C4-2B (cell line): ENCODE data around the gene PTPRT.

Source experiments
- H3K27ac ChIP-seq: fragments of 450-650 bp; 2 replicates; pipeline ENCODE4 v1.5.1; 2017
- ZFX ChIP-seq: fragments of 450-650 bp; IDR thresholded peaks from 2 replicates; pipeline ENCODE4 v1.6.1; 2017
- TF ChIP-seq, protein P1 (sequence below): fragments of 450-650 bp; conservative IDR thresholded peaks from 2 replicates; pipeline ENCODE4 v1.5.1; 2017; ENCODE audit warnings: mild to moderate bottlenecking

The PTPRT gene

DNA sequence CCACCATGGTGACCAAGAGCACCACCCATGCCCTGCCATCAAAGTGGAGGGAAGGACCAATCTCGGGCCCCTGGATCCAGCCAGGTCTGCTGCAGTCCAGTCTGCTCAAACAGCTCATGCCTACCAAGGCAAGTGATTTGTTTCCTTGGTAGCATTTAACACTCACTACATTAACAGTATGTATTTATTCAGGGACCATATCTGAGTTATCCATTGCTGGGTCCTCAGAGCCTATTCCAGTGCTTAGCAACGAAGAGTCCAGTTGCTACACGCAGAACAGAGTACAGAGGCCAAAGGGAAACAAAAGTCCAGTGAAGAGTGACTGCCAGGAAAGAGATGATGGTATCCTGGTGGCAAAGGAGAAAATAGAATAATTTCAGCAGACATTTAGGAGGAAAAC lies 352.2 kb downstream of the PTPRT start:
- TF ChIP-seq ZFX = no peak
- TF ChIP-seq, protein P1, sequence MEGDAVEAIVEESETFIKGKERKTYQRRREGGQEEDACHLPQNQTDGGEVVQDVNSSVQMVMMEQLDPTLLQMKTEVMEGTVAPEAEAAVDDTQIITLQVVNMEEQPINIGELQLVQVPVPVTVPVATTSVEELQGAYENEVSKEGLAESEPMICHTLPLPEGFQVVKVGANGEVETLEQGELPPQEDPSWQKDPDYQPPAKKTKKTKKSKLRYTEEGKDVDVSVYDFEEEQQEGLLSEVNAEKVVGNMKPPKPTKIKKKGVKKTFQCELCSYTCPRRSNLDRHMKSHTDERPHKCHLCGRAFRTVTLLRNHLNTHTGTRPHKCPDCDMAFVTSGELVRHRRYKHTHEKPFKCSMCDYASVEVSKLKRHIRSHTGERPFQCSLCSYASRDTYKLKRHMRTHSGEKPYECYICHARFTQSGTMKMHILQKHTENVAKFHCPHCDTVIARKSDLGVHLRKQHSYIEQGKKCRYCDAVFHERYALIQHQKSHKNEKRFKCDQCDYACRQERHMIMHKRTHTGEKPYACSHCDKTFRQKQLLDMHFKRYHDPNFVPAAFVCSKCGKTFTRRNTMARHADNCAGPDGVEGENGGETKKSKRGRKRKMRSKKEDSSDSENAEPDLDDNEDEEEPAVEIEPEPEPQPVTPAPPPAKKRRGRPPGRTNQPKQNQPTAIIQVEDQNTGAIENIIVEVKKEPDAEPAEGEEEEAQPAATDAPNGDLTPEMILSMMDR = no peak
- no peak overlapping the region for H3K27ac ChIP-seq

DNA sequence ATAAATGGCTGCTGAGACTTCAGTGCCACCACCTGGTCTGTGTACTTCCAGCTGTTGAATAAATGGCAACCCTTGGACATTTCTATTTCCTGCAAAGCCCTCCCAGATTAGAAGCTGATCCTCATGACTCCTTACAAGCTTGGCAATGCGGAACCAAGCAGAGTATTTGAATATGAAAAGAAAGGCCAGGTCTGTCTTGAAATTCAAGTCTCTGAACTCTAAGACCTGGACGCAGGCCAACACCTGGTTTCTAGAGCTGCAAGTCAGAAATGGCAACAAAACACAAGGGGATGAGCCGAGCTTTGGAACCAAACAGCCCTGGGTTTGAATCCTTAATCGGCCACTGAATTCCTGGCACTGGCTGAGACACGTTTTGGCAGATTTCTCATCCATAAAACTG lies 353.4 kb downstream of the PTPRT start:
- H3K27ac ChIP-seq = no peak overlapping the region
- TF ChIP-seq, protein P1 = no peak
- no peak for TF ChIP-seq ZFX

DNA sequence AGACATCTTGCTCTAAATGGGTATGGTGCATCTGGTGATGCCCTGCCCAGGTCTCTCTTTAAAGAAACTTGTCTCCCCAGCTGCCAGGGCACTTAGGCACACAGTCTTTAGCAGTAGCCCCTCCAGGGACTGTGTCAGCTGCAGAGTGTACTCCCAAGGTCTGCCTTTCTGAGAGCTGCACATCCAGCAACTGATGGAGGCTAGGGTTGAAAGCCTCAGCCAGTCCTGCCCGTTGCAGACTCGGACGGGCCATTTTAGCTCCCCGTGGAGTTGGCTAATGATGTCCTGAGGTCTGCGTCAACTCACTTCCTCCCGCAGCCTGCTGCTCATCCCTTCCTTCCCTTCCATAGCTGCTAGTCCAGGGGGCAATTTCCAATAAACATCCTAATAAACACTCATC lies 381.8 kb downstream of the PTPRT start:
- TF ChIP-seq, protein P1 = no peak
- no peak for TF ChIP-seq ZFX
- H3K27ac ChIP-seq = no peak overlapping the region

DNA sequence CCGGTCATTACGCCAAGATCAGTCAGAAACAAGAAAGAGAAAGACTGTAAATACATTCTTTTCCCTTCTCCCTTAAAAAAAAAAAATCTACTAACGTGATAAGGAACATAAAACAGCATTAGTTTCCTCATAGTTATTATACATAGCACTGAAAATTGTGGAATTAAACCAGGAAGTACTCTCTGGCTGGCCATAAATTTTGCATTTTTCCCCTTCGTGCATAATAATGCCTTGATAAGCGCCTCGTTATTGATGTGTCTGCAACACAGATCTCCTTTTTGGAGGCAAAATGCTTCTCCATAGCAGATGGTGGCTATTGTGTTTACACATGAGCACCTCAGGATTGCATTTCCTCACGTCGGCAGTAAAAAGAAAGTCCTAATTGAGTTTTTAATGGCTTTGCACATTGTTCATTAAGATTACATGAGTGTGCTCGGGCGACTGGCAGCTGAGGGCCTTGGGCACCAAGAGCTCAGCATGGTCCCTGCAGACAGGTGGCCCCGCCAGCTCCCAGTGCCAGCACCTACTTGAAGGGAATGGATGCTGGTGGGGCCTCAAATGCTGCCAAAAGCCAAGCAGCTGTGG lies 394.5 kb downstream of the PTPRT start:
- no peak for TF ChIP-seq ZFX
- TF ChIP-seq, protein P1 = no peak

DNA sequence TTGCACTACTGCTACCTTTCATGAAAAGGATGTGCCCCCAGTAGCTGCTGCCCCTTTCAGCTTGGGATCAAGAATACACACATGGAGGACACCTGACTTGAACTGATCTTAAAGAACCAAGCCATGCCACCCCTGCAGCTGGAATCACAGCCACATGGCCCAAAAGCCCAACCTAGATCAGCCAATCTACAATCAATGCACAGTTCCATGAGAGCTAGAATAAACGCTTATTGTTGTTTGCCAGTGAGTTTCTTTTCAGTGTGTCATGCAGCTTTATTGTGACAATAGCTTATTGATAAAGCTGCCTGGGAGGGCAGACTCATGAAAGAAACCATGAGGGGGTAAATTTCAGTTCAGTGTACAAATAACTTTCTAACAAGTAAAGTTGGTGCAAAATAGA lies 397.7 kb downstream of the PTPRT start:
- TF ChIP-seq, protein P1 = no peak
- TF ChIP-seq ZFX = no peak
- H3K27ac ChIP-seq = no peak overlapping the region

More for the DNA sequence above, 394.5 kb downstream of the PTPRT start:
- H3K27ac ChIP-seq = no peak overlapping the region

DNA sequence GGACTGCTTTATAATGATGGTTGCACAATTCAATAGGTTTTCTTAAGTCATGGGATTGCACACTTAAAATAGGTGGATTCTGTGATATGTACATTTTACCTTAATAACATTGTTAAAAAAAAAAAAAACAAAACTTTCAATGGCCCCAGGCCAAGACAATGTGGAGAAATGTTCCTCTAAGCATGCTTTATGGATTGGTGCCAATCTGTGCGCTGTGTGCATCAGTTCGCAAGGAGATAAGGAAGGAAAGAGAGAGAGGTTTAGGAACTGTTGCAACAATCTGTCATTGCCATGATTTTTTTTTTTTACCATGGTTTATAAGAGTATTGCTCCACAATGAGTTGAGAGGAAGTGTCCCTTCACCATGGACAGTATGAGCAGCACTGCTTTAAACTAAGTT lies 399.6 kb downstream of the PTPRT start:
- TF ChIP-seq, protein P1 = no peak
- TF ChIP-seq ZFX = no peak
- no peak overlapping the region for H3K27ac ChIP-seq

DNA sequence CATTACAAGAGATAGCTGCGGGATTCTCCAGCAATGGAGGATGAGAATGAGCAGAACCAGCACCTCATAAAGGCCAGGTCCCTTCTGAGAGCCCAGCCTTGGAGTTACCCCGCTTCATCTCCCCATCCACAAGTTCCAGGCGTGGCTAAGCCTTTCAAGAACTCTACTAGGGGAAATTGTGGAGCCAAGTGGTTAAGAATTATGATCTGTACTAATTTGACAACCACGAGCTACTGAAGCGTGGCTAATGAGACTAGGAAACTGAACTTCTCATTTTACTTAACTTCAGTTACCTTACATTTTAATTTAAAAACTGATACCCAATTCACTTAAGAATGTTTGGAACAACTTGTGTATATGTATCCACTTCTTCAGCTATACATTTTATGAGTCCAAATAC lies 401.0 kb downstream of the PTPRT start:
- no peak for TF ChIP-seq ZFX
- TF ChIP-seq, protein P1 = no peak
- H3K27ac ChIP-seq = no peak overlapping the region
